HTR-8/SVneo (cell line): Measurements from ENCODE around the gene CTNND2.
"Not testable (repeated sequence)": the region's sequence is repeated elsewhere in the genome, so short reads cannot be mapped to it uniquely, and the experiment has no call there.

Source experiments
- DNase-seq: peaks from one replicate; pipeline ENCODE4 v3.0.0; 2011; ENCODE audit warnings: low spot score, mixed read lengths; ENCODE audit not compliant: insufficient read length
- FAIRE-seq: peaks from 2 replicates; lab custom pipeline; 2011; peaks lifted over from hg19 to GRCh38; lab: Jason Lieb, UNC

The CTNND2 gene

DNA sequence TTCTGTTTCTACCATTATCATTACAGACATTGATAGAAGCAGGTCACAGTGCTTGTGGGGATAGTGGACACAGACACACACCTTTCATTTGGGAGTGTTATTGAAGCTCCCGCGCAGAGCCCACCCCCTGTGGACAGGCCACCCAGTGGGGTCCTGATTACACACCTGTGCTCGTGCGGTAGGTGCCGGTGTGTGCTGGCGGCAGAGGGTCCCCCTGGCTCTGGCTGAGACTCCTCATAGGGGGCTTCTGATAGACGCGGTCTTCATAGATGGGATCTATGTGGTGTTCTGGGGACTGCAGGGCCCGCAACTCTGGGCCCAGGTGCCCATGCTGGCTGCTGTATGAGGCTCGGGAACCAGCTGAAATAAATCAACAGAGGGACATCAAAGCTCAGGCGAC lies 539.7 kb downstream of the CTNND2 start:
- no peak for FAIRE-seq

GRCh38 chr5:11363631-11364178 lies 540.5 kb downstream of the CTNND2 start:
- DNase-seq (no peak), FAIRE-seq (no peak)

More for the DNA sequence above, 539.7 kb downstream of the CTNND2 start:
- no peak for DNase-seq

GRCh38 chr5:11361768-11362167 lies 542.5 kb downstream of the CTNND2 start:
- DNase-seq (no peak), FAIRE-seq (no peak)

GRCh38 chr5:11357928-11358327 lies 546.3 kb downstream of the CTNND2 start:
- no peak for DNase-seq
- no peak for FAIRE-seq

GRCh38 chr5:11355491-11355890 lies 548.8 kb downstream of the CTNND2 start:
- DNase-seq (no peak), FAIRE-seq (no peak)

GRCh38 chr5:11346336-11346735 lies 557.9 kb downstream of the CTNND2 start:
- DNase-seq (no peak), FAIRE-seq (no peak)

DNA sequence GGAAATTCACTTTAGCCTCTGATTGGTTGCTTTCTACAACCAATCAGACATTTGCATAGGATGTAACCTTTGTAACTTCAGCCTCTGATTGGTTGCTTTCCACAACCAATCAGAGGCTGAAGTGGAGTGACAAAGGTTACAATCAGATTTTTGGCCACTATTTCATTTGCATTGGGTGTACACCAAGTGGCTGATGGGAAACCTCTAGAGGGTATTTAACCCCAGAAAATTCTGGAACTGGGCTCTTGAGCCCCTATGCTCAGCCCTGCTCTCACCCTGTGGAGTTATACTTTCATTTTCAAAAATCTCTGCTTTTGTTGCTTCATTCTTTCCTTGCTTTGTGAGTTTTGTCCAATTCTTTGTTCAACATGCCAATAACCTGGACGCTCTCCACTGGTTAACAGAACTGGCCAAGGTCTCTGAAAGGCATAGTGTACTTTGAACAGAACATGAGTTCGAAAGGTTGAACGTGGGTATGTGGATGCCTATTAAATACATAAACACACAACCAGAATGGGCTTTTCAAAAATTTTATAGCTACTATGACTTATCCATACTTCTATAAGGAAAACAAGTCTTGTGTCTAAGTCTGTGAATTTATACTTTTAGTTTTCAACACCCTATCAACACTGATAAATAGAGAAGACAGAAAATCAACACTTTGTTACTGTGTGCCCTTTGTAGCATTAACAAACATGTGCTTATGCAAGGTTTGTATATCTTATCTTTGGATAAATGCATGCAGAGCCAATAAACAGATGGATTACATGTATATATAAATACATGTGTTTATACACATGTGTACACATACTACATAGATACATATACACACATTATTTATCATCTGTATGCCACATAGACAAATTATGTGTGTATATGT lies 568.1 kb downstream of the CTNND2 start:
- FAIRE-seq: no peak
- no peak for DNase-seq

DNA sequence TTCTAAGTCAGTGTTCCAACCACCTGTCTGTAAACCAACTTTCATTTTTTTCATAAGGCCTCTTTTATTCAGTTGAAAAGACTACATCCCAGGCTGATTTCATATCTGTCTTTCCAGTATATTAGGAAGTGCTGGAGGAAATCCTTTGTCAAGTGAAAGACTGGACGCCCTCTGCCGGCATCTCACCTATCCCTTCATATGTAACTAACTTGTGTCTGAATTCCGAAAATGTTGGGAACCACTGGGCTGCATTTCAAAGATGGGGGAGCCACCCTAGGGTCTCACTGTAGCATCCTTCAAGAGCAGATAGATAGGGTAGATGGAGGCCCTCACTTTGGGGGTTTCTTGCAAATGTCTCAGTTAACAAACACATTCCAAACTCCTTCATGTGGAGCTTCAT lies 569.8 kb downstream of the CTNND2 start:
- FAIRE-seq: no peak
- no peak for DNase-seq

GRCh38 chr5:11329679-11330078 lies 574.6 kb downstream of the CTNND2 start:
- DNase-seq: no peak
- no peak for FAIRE-seq

- FAIRE-seq (no peak), DNase-seq (no peak)
These were observed 579.5 kb downstream of the CTNND2 start for GRCh38 chr5:11324521-11325289.

- DNase-seq: no peak
- no peak for FAIRE-seq
These were observed 580.5 kb downstream of the CTNND2 start for GRCh38 chr5:11323761-11324160.

GRCh38 chr5:11322133-11322532 lies 582.1 kb downstream of the CTNND2 start:
- DNase-seq: no peak
- no peak for FAIRE-seq

GRCh38 chr5:11319836-11320580 lies 584.2 kb downstream of the CTNND2 start:
- FAIRE-seq: peak; percentile 13
- peak; percentile 28 for DNase-seq

DNA sequence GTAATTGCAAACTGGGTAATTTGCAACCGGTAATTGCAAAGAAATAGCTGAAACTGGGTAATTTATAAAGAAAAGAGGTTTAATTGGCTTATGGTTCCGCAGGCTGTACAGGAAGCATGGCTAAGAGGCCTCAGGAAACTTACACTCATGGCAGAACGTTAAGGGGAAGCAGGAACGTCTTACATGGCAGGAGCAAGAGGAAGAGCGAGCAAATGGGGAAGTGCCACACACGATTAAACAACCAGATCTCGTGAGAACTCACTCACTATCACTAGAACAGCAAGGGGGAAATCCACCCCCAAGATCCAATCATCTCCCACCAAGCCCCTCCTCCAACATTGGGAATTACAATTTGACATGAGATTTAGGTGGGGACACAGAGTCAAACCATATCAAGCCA lies 590.6 kb downstream of the CTNND2 start:
- not testable (repeated sequence) for FAIRE-seq, DNase-seq

GRCh38 chr5:11311731-11312130 lies 592.5 kb downstream of the CTNND2 start:
- DNase-seq (no peak), FAIRE-seq (no peak)

GRCh38 chr5:11311272-11311671 lies 593.0 kb downstream of the CTNND2 start:
- FAIRE-seq: no peak
- DNase-seq: no peak

DNA sequence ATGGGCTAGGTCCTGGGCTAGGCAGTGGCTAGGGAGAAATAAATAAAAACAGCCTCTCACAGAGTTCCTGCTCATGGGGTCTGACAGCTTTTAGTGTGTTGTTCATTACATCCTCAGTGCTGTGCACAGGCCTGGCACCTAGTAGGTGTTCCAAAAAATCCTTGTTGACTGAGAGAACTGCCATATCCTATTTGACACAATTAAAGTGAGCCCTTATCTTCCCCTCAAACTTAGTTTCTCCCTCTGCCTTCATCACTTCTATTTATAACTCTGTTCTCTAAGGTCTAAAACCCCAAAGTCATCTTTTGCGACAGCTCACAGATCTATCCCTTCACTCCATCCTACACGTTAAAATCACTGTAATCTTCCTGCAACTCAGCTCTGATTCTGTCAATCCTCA lies 594.1 kb downstream of the CTNND2 start:
- FAIRE-seq: no peak
- no peak for DNase-seq

DNA sequence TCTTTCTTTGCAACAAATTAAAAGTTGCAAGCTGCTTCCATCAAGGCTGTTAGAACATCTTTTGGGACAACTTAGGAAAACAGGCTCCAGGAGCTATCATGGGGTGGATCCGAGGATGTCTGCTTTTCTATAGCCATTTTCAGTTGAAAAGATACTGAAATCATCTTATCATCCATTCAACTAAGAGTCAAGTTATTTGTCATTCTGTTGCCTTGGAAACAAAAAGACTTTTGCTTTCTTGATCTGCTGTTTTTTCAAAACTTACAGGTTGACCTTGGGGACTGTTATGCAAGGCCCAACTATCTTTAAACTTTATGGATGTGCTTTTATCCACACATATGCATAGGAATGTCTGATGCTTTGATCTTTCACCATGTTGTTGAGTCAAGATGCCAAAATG lies 597.9 kb downstream of the CTNND2 start:
- DNase-seq (no peak), FAIRE-seq (no peak)

DNA sequence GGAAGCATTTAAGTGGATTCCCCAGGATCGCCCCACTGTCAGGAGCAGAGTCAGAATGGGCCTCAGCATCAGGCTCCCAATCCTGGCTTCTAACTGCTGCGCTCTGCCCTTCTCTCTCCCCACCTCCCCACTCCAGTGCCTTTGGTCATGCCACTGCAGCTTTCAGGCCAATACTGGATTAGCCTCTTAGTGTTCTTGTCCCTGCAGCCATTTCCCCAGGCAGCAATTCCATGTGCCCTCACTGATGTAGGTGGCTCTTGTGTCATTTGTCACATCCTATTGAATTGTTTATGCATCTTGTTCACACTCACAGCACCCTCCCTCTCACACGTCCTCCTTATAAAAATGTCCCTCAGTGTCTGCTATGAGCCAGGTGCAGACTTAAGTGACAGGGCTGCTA lies 599.0 kb downstream of the CTNND2 start:
- FAIRE-seq: peak; percentile 59
- DNase-seq: no peak

DNA sequence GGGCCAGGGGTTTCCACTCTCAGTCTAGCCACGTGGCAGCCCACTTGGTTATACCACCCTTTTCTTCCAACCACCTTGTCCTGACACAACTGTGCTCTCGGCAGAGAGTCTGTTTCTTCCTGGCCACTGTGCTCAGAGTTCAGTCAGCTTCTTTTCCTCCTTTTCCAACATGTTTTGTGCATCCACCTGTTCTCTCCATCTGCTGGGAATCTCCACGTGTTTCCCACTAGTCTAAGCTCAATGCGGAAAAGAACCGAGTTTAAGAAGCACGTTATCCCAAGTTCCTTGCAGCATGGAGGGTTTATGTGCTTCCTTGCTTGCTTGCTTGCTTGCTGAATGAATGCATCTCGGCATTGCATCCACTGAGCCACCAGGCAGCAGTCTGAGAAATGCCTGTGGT lies 599.6 kb downstream of the CTNND2 start:
- peak; percentile 58 for FAIRE-seq

More for the DNA sequence above, 599.6 kb downstream of the CTNND2 start:
- DNase-seq: no peak
